Pancreas (tissue), 10 donors: ENCODE results near the gene UPP1. TPM values are rescaled to one million over a fixed set of nuclear protein-coding genes. Genes with fewer than 3 reads are reported as not detected.

ENCODE experiments used
- ATAC-seq, 4 donors: fragments of 200-7000 bp; cut with Tn5 transposase; one replicate each; pipeline versions ENCODE4 v1.8.0 to v1.9.1; 2020; ENCODE audit warnings: mild to moderate bottlenecking in 4 of 4, moderate library complexity in 4 of 4
- DNase-seq, 6 donors: peaks; one replicate each; pipeline ENCODE4 v3.0.0-alpha.2; 2020
- FAIRE-seq: peaks from 2 replicates; lab custom pipeline; 2012; peaks lifted over from hg19 to GRCh38; lab: Jason Lieb, UNC
- H3K27ac ChIP-seq, 4 donors: fragments of 200-600 bp; sonication (generic); 1 replicate in 3 of 4; 2 replicates in 1 of 4; pipeline versions ENCODE4 v1.5.0 to v1.8.0; 2020
- H3K27me3 ChIP-seq, 4 donors: fragments of 200-600 bp; one replicate each; pipeline ENCODE4 v1.8.0; 2021
- H3K36me3 ChIP-seq, 3 donors: fragments of 200-600 bp; sonication (generic) in 1 of 3; one replicate each; pipeline versions ENCODE4 v1.5.0 to v1.8.0; 2020 to 2021
- H3K4me1 ChIP-seq, 3 donors: fragments of 200-600 bp; one replicate each; pipeline ENCODE4 v1.8.0; 2021
- H3K4me3 ChIP-seq, 4 donors: fragments of 200-600 bp; sonication (generic) in 2 of 4; one replicate each; pipeline versions ENCODE4 v1.5.0 to v1.8.0; 2020 to 2021
- H3K9me3 ChIP-seq, 4 donors: fragments of 200-600 bp; one replicate each; pipeline ENCODE4 v1.8.0; 2021
- CTCF ChIP-seq, 4 donors: fragments of 200-600 bp; sonication (generic) in 3 of 4; IDR thresholded peaks; one replicate each; pipeline versions ENCODE4 v1.5.0 to v1.8.0; 2021; ENCODE audit warnings: antibody characterized with exemption in 4 of 4
- WGBS, 2 donors: extraction: QIAGEN DNeasy Blood & Tissue Kit; methylation state at CpG; one replicate each; pipeline ENCODE4 v1.1.7; 2013; 5-methylcytosine and 5-hydroxymethylcytosine counted together
- intact Hi-C, 3 donors: fragments of 100-400 bp; cut with DNase I; formaldehyde crosslinking; loops; one replicate each; pipeline versions ENCODE4 v1.11.1 to v1.14.2; 2022
- polyA plus RNA-seq, 2 donors: library from polyadenylated mRNA; stranded (reverse); fragments of 200-250 nt; gene quantifications; one replicate each; pipeline ENCODE4 v1.2.3, GENCODE V29; 2013
- total RNA-seq, 6 donors: library from RNA; stranded (reverse); fragmentation: NEBNext Ultra II Directional in 4 of 6; extraction: Animal tissue kit (Norgen Biotek cat#: 25700) in 4 of 6; gene quantifications; one replicate each; pipeline versions ENCODE4 v1.2.1 to v1.2.4, GENCODE V29; 2021 to 2023
- donor health status: healthy with polysubstance abuse.
- donor health status: DM: no; HTN: no; CAD: no; lungs with moderate emphysema.
- donor health status: DM: no; HTN: no; CAD: no.
- donor health status: control.
- donor health status: control.
- donor health status: Bipolar disorder and iron deficiency.
- donor health status: DM: yes; HTN: yes; CAD: no.
- donor health status: DM: no; HTN: no; CAD: no.
- donor health status: DM: no; HTN: no; CAD: no.
- donor health status: DM: yes; HTN: yes; CAD: no.

UPP1 gene
- total RNA-seq (10 to 100 TPM in 1 of 6 donors, 1 to 10 TPM in 5; 2.6 to 13.6 (median 7.4) TPM), polyA plus RNA-seq (10 to 100 TPM; 20.0 to 36.3 TPM)

- FAIRE-seq, result no peak
- H3K4me1 ChIP-seq, result peaks cover 2 to 16% (median 6%) of the 10 kb centered on the region in 3 donors
These were observed at the start of gene UPP1 for GRCh38 chr7:48089046-48090003. UPP1 (plus strand) TSS chr7:48089265; CDS start chr7:48094784, 5,519 bp downstream.

GRCh38 chr7:48040944-48041652 is 48.0 kb upstream of the UPP1 start:
- no peaks in the 10 kb centered on the region for H3K9me3 ChIP-seq
- intact Hi-C loops, result no loop called here
- 84 to 87% methylated on average over 18 of the region's 18 CpGs for WGBS, 2 donors
- ATAC-seq (no peak), FAIRE-seq (no peak), DNase-seq (no peak)
- no peak for TF ChIP-seq CTCF (IDR thresholded peaks at IDR 0.05)
- H3K27ac ChIP-seq, result no peak overlapping the region
- H3K36me3 ChIP-seq, result no peaks in the 10 kb centered on the region
- no peaks in the 10 kb centered on the region for H3K27me3 ChIP-seq
- no peak overlapping the region for H3K4me3 ChIP-seq
- H3K4me1 ChIP-seq, result peaks cover 0 to under 1% (median 0%) of the 10 kb centered on the region in 3 donors

More at GRCh38 chr7:48089046-48090003, at the start of gene UPP1:
- Histone ChIP-seq H3K27me3 (no peaks in the 10 kb centered on the region), H3K36me3 (no peaks in the 10 kb centered on the region), H3K27ac (peak within 1 kb of the TSS; percentile 88 to 99 (median 96)), H3K4me3 (peak within 1 kb of the TSS; percentile 42 to 90 (median 80)), H3K9me3 (no peaks in the 10 kb centered on the region)
- ATAC-seq (peak; percentile 41 to 88 (median 87)), DNase-seq (peak in 4 of 6 donors; percentile 57 to 95 (median 84))
- intact Hi-C loops, result loop anchor here in 1 of 3 donors (10.0 kb wide), 1 partner anchor 55 kb away; the partner anchor contains the start of gene C7orf57
- 1 to 2% methylated on average over 66 to 96 of the region's 96 CpGs for WGBS, 2 donors
- TF ChIP-seq CTCF (IDR thresholded peaks at IDR 0.05), result no peak

GRCh38 chr7:48041653-48041970 is 47.5 kb upstream of the UPP1 start:
- no peak for DNase-seq
- no peaks in the 10 kb centered on the region for H3K4me1 ChIP-seq
- H3K27ac ChIP-seq, result no peak overlapping the region
- intact Hi-C loops, result no loop called here
- no peak overlapping the region for H3K4me3 ChIP-seq
- FAIRE-seq, result no peak
- H3K9me3 ChIP-seq, result no peaks in the 10 kb centered on the region
- H3K36me3 ChIP-seq, result no peaks in the 10 kb centered on the region
- no peaks in the 10 kb centered on the region for H3K27me3 ChIP-seq
- no peak for ATAC-seq
- 63 to 71% methylated on average over 3 of the region's 3 CpGs for WGBS, 2 donors
- no peak for TF ChIP-seq CTCF (IDR thresholded peaks at IDR 0.05)

- intact Hi-C loops, result no loop called here
- H3K9me3 ChIP-seq, result no peaks in the 10 kb centered on the region
- H3K27ac ChIP-seq, result no peak overlapping the region
- H3K36me3 ChIP-seq, result no peaks in the 10 kb centered on the region
- no peaks in the 10 kb centered on the region for H3K4me1 ChIP-seq
- 76 to 78% methylated on average over 3 of the region's 3 CpGs for WGBS, 2 donors
- no peak overlapping the region for H3K4me3 ChIP-seq
- no peak for DNase-seq
- no peak for ATAC-seq
- no peaks in the 10 kb centered on the region for H3K27me3 ChIP-seq
- no peak for TF ChIP-seq CTCF (IDR thresholded peaks at IDR 0.05)
- FAIRE-seq, result no peak
These were observed 46.8 kb upstream of the UPP1 start for GRCh38 chr7:48042216-48042615.
